ENCODE measurements around the gene DIDO1. TPM values are rescaled to one million over a fixed set of nuclear protein-coding genes. Genes with fewer than 3 reads are reported as not detected.

Gene DIDO1
- total and polyA plus RNA-seq, 2 of the 13 experiments (the other 11 are each of a cell fraction or from before 2014, with no cell fraction given): 75.0 to 75.1 TPM

DNA sequence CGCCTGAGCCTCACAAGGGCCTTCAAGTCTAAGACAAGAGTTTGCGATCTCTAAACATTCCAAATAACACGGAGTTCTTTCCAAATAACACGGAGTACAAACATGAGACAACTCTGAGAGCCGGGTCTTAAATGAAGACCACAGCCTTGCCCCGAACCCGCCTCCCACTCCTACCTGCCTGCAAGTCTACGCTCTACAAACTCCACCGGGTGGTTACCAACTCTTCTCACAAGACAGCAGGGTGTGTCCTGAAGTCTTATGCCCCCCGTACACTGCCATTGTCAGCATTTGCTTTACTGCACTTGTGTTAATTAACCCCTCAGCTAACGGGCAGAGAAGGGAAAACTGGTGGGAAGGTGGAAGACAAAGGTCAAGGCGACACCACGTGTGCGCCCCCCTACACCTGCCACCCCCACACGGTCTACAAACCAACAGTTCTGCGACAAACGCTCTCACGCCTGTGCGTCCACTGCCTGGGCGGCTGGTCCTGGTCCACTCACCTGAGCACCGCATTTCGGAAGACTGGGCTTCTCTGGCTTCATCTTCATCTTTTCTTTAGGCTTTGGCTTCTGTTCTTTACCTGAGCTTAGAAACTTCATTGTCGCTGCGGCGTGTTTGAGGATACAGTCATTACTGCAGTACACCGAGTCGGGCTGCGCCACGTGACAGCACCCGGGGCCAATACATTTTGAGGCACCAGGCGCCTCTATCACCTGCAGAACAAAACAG lies 19.5 kb downstream of the DIDO1 start (continued):
- TF ChIP-seq THAP8 (CRISPR knock-in tag; IDR thresholded peaks at IDR 0.05; ENCODE audit: borderline replicate concordance) (no peak), TAF1 (CRISPR knock-in tag; IDR thresholded peaks at IDR 0.05) (no peak), NR1H2 (CRISPR knock-in tag; IDR thresholded peaks at IDR 0.05; ENCODE audit: borderline replicate concordance, low read depth) (no peak), CBX2 (IDR thresholded peaks at IDR 0.05; ENCODE audit: low read depth, low read length) (no peak), CBX2 (CRISPR knock-in tag; IDR thresholded peaks at IDR 0.05; ENCODE audit: low read depth) (no peak), TERF1 (CRISPR knock-in tag; IDR thresholded peaks at IDR 0.05) (0 out of 2 replicates have a peak, but pooled peaks have one; percentile 23), MAZ (IDR thresholded peaks at IDR 0.05; ENCODE audit: borderline replicate concordance, low read depth, low read length) (no peak), MAZ (CRISPR knock-in tag; IDR thresholded peaks at IDR 0.05; ENCODE audit: low read depth) (no peak), ZNF138 (CRISPR knock-in tag; IDR thresholded peaks at IDR 0.05; ENCODE audit: low read depth) (no peak), PLSCR1 (CRISPR knock-in tag; IDR thresholded peaks at IDR 0.05; ENCODE audit: borderline replicate concordance) (no peak), ZNF318 (CRISPR knock-in tag; IDR thresholded peaks at IDR 0.05) (no peak), RFXAP (CRISPR knock-in tag; IDR thresholded peaks at IDR 0.05; ENCODE audit: borderline replicate concordance) (no peak), REXO4 (CRISPR knock-in tag; IDR thresholded peaks at IDR 0.05; ENCODE audit: borderline replicate concordance) (no peak), ZNF251 (CRISPR knock-in tag; IDR thresholded peaks at IDR 0.05) (no peak), ZNF530 (CRISPR knock-in tag; IDR thresholded peaks at IDR 0.05; ENCODE audit: low read depth) (no peak), ZNF891 (CRISPR knock-in tag; IDR thresholded peaks at IDR 0.05) (no peak), ZNF34 (CRISPR knock-in tag; IDR thresholded peaks at IDR 0.05; ENCODE audit: borderline replicate concordance) (0 out of 2 replicates have a peak, but pooled peaks have one; percentile 31), ZNF577 (CRISPR knock-in tag; IDR thresholded peaks at IDR 0.05; ENCODE audit: borderline replicate concordance, low read depth) (no peak), GFI1 (CRISPR knock-in tag; IDR thresholded peaks at IDR 0.05; ENCODE audit: borderline replicate concordance) (no peak)

Data from HepG2 (cell line).